Activated CD4-positive, alpha-beta T cell treated with anti-CD3 and anti-CD28 coated beads, Interleukin-2, amount 50 U/mL, for 48 hours (primary cell): Measurements from ENCODE around the gene KCNK16.

Experiments
- DNase-seq, 2 experiments: peaks; one replicate each; pipeline ENCODE4 v3.0.0-alpha.2; 2020

Gene KCNK16

GRCh38 chr6:39322306-39322850, at the start of gene KCNK16:
KCNK16 (minus strand) TSS chr6:39322702; CDS start chr6:39322540, 162 bp downstream.
- DNase-seq, result no peak

- DNase-seq, result no peak
Measured at GRCh38 chr6:39370390-39370789, 47.9 kb upstream of the KCNK16 start.

- no peak for DNase-seq
Measured at GRCh38 chr6:39369987-39370386, 47.5 kb upstream of the KCNK16 start.

GRCh38 chr6:39367700-39368099, 45.2 kb upstream of the KCNK16 start:
- no peak for DNase-seq

GRCh38 chr6:39366931-39367618, 44.6 kb upstream of the KCNK16 start:
- DNase-seq, result no peak

GRCh38 chr6:39365281-39366074, 43.0 kb upstream of the KCNK16 start:
- DNase-seq, result no peak

- no peak for DNase-seq
Measured at GRCh38 chr6:39363280-39363679, 40.8 kb upstream of the KCNK16 start.

- DNase-seq, result no peak
Measured at GRCh38 chr6:39362487-39362865, 40.0 kb upstream of the KCNK16 start.

- peak; percentile 48 to 62 for DNase-seq
Measured at GRCh38 chr6:39361657-39362486, 39.4 kb upstream of the KCNK16 start.

- no peak for DNase-seq
Measured at GRCh38 chr6:39360378-39360777, 37.9 kb upstream of the KCNK16 start.

GRCh38 chr6:39357998-39358686, 35.6 kb upstream of the KCNK16 start:
- no peak for DNase-seq

- DNase-seq, result no peak
Measured at GRCh38 chr6:39353698-39354315, 31.3 kb upstream of the KCNK16 start.

- DNase-seq, result no peak
Measured at GRCh38 chr6:39350723-39351505, 28.4 kb upstream of the KCNK16 start.

GRCh38 chr6:39348740-39349139, 26.2 kb upstream of the KCNK16 start:
- DNase-seq, result no peak

- DNase-seq, result peak; percentile 68 to 75
Measured at GRCh38 chr6:39347906-39348585, 25.5 kb upstream of the KCNK16 start.

- DNase-seq, result no peak
Measured at GRCh38 chr6:39347206-39347605, 24.7 kb upstream of the KCNK16 start.

- no peak for DNase-seq
Measured at GRCh38 chr6:39344821-39345280, 22.3 kb upstream of the KCNK16 start.

GRCh38 chr6:39343396-39343870, 20.9 kb upstream of the KCNK16 start:
- DNase-seq, result no peak

- DNase-seq, result no peak
Measured at GRCh38 chr6:39342692-39343395, 20.3 kb upstream of the KCNK16 start.

GRCh38 chr6:39341937-39342336, 19.4 kb upstream of the KCNK16 start:
- DNase-seq, result no peak
